ENCODE measurements around the gene GAA.

GAA gene

DNA sequence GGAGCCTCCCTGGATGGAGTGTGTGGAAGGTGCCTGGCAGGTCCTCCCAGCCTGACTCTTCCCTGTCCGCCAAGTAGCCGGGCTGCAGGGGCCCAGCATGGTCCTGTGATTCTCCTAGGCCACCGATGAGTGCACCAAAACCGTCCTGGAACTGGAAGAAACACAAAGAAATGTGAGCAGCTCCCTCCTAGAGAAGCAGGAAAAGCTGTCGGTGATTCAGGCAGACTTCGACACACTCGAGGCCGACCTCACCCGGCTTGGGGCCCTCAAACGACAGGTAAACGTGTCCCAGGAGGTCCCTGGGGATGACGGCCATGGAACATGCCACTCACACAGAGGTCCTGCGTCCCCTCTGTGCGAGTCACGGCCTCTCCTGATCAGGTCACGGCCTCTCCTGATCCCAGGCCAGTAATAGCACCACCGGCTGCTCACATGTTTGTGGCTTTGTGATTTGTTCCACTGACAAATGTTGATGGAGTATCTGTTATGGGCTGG, 4.2 kb upstream of the GAA start:
- Histone ChIP-seq H3K36me3 (ENCODE audit: low read depth) (no peaks in the 10 kb centered on the region), H3K4me1 (ENCODE audit: insufficient read depth, poor library complexity, severe bottlenecking) (peaks cover 2% of the 10 kb centered on the region), H3K9me3 (ENCODE audit: severe bottlenecking) (no peaks in the 10 kb centered on the region), H3K4me3 (ENCODE audit: severe bottlenecking) (no peak overlapping the region), H3K27me3 (ENCODE audit: insufficient read depth, poor library complexity, severe bottlenecking) (no peaks in the 10 kb centered on the region), H3K27ac (ENCODE audit: poor library complexity, severe bottlenecking) (no peak overlapping the region)
- DNase-seq (ENCODE audit: low spot score) (no peak), ATAC-seq (ENCODE audit: low read depth) (no peak)
- TF ChIP-seq, protein P1, sequence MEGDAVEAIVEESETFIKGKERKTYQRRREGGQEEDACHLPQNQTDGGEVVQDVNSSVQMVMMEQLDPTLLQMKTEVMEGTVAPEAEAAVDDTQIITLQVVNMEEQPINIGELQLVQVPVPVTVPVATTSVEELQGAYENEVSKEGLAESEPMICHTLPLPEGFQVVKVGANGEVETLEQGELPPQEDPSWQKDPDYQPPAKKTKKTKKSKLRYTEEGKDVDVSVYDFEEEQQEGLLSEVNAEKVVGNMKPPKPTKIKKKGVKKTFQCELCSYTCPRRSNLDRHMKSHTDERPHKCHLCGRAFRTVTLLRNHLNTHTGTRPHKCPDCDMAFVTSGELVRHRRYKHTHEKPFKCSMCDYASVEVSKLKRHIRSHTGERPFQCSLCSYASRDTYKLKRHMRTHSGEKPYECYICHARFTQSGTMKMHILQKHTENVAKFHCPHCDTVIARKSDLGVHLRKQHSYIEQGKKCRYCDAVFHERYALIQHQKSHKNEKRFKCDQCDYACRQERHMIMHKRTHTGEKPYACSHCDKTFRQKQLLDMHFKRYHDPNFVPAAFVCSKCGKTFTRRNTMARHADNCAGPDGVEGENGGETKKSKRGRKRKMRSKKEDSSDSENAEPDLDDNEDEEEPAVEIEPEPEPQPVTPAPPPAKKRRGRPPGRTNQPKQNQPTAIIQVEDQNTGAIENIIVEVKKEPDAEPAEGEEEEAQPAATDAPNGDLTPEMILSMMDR (IDR thresholded peaks at IDR 0.05; ENCODE audit: poor library complexity, severe bottlenecking), result no peak

DNA sequence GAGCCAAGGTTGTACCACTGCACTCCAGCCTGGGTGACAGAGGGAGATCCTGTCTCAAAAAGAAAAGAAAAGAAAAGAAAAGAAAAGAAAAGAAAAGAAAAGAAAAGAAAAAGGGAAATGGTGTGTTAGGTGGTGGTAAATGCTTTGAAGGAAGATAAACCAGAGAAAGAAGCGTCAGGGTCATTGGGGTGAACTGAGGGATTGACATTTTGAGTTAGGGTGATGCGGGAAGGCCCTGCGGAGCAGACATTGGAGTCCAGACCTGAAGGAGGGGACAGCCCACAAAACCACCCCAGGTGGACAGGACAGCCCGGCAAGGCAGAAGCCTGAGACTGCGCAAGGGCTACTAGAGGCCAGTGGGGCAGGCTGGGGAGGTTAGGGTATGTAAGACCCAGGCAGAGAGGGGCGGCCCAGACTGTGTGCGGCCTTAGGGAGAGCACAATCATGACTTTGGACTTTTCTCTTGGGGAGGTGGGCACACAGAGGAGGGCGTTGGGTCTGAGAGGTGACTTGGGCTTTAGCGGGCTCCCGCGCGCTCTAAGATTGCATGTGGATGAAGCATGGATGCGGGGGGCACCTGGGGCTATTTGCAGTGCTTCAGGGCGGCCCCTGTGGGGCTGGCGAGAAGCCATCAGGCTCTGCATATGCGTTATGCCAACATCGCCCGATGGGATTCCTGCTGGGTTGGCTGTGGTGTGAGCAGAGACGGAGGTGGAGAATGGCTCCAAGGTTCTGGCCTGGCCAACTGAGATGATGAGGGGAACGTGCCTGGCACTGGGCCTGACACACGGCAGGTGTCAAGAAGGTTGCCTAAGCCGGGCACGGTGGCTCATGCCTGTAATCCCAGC, 3.3 kb upstream of the GAA start:
- no peak overlapping the region for H3K4me3 ChIP-seq (ENCODE audit: severe bottlenecking)
- DNase-seq (ENCODE audit: low spot score) (no peak), ATAC-seq (ENCODE audit: low read depth) (no peak)
- TF ChIP-seq, protein P1 (IDR thresholded peaks at IDR 0.05; ENCODE audit: poor library complexity, severe bottlenecking), result no peak
- H3K36me3 ChIP-seq (ENCODE audit: low read depth), result no peaks in the 10 kb centered on the region
- H3K27me3 ChIP-seq (ENCODE audit: insufficient read depth, poor library complexity, severe bottlenecking), result no peaks in the 10 kb centered on the region
- peaks cover 2% of the 10 kb centered on the region for H3K4me1 ChIP-seq (ENCODE audit: insufficient read depth, poor library complexity, severe bottlenecking)
- H3K27ac ChIP-seq (ENCODE audit: poor library complexity, severe bottlenecking), result no peak overlapping the region
- H3K9me3 ChIP-seq (ENCODE audit: severe bottlenecking), result no peaks in the 10 kb centered on the region

DNA sequence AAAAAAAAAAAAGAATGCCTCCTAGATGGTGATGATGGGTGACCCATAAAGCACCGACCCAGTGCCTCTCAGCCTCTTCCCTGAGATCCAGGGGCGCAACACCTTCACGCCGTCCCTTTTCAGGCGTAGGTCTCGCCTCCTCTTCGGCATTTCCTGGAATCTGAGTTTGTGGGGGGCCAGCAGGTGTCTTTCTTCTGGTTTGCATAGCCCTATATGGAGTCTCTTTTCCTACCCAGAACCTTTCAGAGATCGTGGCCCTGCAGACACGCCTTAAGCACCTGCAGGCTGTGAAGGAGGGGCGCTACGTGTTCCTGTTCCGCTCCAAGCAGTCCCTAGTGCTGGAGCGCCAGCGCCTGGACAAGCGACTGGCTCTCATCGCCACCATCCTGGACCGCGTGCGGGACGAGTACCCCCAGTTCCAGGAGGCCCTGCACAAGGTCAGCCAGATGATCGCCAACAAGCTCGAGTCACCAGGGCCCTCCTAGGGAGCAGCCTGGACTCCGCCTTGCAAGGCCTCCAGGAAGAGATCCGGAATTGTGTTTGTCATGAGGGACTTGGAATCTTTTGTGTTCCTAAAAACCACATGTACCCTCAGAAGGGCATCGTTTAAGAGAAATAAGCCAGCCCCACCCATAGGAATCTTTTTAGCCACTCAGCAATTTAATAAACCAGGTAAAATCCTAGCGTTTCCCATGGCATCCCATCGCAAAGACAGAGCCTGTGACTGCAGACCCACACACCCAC, 1.9 kb upstream of the GAA start:
- Histone ChIP-seq H3K4me1 (ENCODE audit: insufficient read depth, poor library complexity, severe bottlenecking) (peaks cover 2% of the 10 kb centered on the region), H3K27me3 (ENCODE audit: insufficient read depth, poor library complexity, severe bottlenecking) (no peaks in the 10 kb centered on the region), H3K4me3 (ENCODE audit: severe bottlenecking) (no peak overlapping the region), H3K9me3 (ENCODE audit: severe bottlenecking) (no peaks in the 10 kb centered on the region), H3K36me3 (ENCODE audit: low read depth) (no peaks in the 10 kb centered on the region), H3K27ac (ENCODE audit: poor library complexity, severe bottlenecking) (no peak overlapping the region)
- DNase-seq (ENCODE audit: low spot score) (no peak), ATAC-seq (ENCODE audit: low read depth) (no peak)
- TF ChIP-seq, protein P1 (IDR thresholded peaks at IDR 0.05; ENCODE audit: poor library complexity, severe bottlenecking), result no peak

DNA sequence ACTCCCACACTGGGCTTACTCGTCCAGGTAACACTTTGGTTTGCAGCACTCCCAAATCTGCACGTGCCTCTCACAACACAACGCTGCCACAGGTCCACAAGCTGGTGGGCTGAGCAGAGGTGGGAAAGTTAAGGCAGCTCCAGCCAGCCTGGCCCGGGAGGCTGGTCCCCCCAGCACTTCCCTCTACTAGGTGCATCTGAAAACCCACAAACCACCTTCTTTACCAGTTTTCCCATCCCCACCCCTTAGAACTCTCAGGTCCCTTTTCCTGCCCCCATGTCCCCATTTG, 1.4 kb upstream of the GAA start:
- ATAC-seq (ENCODE audit: low read depth) (no peak), DNase-seq (ENCODE audit: low spot score) (no peak)
- Histone ChIP-seq H3K27ac (ENCODE audit: poor library complexity, severe bottlenecking) (no peak overlapping the region), H3K27me3 (ENCODE audit: insufficient read depth, poor library complexity, severe bottlenecking) (no peaks in the 10 kb centered on the region), H3K36me3 (ENCODE audit: low read depth) (no peaks in the 10 kb centered on the region), H3K9me3 (ENCODE audit: severe bottlenecking) (no peaks in the 10 kb centered on the region), H3K4me3 (ENCODE audit: severe bottlenecking) (no peak overlapping the region), H3K4me1 (ENCODE audit: insufficient read depth, poor library complexity, severe bottlenecking) (peaks cover 2% of the 10 kb centered on the region)
- TF ChIP-seq, protein P1 (IDR thresholded peaks at IDR 0.05; ENCODE audit: poor library complexity, severe bottlenecking), result no peak

Data from RWPE2 (cell line).